Measurements from ENCODE around the gene TFR2.

TFR2 gene

DNA sequence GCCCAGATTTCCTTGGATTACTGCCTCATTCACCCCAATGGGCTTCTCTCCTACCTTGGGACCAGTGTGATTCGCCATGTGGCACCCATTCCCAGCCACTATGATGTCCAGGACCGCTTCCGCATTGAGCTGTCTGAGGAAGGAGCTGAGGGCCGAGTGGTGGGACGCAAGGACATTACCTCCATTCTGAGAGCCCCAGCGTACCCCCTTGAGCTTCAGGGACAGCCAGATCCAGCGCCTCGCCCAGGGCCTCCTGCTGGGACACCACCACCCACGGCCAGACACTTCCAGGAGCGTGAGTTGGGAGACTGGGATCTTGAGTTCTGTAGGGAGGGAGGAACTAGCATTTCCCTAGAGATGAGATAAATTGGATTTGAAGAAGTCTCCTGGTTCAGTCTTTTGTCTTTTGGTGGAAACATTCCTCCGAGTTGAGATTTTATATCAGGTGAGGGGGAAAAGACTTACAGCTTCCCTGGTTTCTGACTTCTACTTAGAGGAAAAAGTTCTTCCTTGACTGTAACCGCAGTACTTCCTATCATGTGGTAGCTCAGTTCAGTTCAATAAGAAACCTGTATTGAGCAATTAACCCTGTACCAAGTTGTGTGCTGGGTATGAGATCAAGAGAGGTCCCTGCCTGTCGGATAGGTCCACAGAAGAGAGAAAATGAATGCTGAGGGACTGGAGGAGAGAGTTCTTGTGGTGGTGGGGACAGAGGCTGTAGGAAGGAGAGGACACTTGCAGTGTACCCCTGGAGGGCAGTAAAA, 27.8 kb downstream of the TFR2 start:
- no peak for DNase-seq

DNA sequence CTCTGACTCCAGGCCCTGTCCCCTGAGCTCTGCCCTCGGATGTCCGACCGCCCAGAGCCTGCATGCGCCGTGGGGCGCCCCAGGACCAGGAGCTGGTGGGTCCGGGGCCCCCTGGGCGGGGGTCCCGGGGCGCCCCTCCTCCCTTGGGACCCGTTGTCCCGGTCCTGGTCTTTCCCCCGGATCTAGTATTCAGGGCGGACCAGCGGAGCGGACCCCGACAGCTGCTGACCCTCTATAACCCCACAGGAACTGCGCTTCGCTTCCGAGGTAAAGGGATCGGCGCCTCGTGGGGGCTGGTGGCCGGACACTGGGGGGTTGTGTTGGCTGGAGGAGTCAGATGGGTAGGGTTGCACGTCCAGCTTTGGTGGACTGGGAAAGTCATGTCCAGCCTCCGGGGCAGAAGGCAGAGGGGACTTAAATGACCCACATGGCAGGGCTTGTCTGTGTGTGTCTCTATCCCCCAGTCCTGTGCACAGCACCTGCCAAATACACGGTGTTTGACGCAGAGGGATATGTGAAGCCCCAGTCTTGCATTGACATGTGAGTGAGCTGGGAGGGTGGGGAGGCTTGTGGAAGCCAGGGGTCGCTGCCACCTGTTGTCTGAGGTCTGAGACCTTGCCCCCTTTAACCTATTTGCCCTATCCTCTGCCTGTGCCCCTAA, 28.5 kb downstream of the TFR2 start:
- peak in 2 of 51 donors; percentile 33 to 36 for DNase-seq

GRCh38 chr7:100611983-100612729, 29.2 kb downstream of the TFR2 start, which contains the start of gene MOSPD3:
TSS of gene MOSPD3 (plus strand) at chr7:100612540. CDS start at chr7:100612792, 252 bp downstream.
- peak; percentile 85 to 100 (median 98) for DNase-seq

GRCh38 chr7:100609958-100610357, 31.4 kb downstream of the TFR2 start:
- no peak for DNase-seq

GRCh38 chr7:100607111-100607510, 34.2 kb downstream of the TFR2 start:
- DNase-seq = no peak

GRCh38 chr7:100606313-100606712, 35.0 kb downstream of the TFR2 start:
- no peak for DNase-seq

- peak in 5 of 51 donors; percentile 3 to 36 (median 18) for DNase-seq
Measured at GRCh38 chr7:100604976-100605911, 36.1 kb downstream of the TFR2 start.

DNA sequence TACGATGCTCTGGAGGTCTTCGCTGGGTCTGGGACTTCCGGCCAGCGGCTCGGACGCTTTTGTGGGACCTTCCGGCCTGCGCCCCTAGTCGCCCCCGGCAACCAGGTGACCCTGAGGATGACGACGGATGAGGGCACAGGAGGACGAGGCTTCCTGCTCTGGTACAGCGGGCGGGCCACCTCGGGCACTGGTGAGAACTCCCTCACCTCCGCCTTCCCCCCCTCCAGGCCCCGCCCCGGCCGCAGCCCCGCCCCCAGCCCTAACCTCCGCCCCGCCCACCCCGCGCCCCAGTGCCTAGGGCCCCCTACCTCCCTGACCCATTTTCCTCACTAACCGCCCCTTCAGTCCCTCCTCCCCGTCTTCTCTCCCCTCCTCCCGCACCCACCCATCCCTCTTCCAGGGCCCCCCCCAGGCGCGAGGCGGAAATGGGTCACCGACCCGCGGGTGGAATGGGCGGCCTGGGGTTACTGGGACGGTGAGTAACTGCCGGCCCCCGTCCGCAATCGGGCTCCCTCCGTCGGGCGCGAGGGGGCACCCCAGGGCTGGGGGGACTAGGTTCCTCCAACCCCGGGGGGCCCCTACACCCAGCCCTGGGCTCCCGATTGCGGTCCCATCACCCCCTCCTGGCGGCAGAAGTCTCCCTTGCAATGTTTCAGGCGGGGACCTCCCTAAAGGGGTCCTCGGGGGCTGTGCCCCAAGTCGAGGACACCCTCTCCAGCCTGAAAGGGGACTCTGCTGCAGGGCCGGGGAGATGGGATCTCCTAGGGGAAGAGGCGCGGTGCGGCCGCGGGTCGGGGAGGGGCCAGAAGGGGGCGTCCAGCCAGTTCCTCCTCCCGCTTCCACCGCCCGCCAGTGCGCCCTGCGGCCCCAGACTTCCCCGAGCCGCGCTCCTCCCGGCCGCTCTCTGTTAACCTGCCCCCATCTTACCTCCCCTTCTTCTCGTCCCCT, 37.0 kb downstream of the TFR2 start:
- DNase-seq = peak in 36 of 51 donors; percentile 4 to 63 (median 28)

DNA sequence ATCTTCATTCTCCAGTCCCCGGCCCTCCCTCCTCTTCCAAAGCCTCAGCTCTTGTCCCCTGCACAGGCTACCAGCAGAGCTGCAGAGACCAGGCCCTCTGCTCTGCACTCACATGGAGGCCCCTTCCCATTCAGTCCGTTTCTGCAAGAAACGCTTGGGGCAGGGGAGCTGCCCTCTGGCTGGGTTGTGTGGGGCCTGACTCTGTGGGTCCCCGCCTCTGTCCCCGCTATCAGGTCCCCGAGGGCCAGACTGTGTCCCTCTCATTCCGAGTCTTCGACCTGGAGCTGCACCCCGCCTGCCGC, 37.7 kb downstream of the TFR2 start:
- no peak for DNase-seq

- DNase-seq = peak in 1 of 51 donors; percentile 17
Measured at GRCh38 chr7:100602889-100603725, 38.2 kb downstream of the TFR2 start.

DNA sequence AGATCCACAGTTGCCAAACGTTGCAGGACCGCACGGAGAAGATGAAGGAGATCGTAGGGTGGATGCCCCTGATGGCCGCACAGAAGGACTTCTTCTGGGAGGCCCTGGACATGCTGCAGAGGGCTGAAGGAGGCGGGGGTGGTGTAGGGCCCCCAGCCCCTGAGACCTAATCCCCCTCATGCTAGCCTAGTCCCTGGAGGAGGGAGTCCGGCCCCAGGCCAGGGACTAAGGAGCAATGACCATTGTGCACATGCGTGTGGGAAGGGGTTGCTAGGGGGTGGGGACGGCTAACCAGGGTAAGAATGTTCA, 40.7 kb downstream of the TFR2 start:
- no peak for DNase-seq

GRCh38 chr7:100599911-100600729, 41.2 kb downstream of the TFR2 start:
- no peak for DNase-seq

- DNase-seq = no peak
Measured at GRCh38 chr7:100598425-100598824, 42.9 kb downstream of the TFR2 start.

DNA sequence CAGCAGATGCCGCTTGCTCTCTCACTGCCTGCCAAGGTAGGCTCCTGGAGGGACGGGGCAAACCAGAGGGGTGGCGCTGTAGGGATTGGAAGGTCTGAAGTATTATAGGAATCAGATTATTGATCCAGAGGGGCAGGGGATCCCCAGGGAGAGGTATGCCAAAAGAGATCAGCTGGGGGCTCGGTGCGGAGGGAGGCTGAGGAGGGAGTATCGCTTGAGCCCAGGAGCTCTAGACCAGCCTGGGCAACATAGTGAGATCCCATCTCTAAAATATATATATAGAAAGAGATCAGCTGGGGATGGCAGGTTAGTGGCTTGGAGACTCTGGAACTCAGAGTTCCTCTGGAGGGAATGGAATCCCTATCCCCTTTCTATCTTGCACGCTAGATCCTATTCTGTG, 46.2 kb downstream of the TFR2 start:
- DNase-seq = no peak

DNA sequence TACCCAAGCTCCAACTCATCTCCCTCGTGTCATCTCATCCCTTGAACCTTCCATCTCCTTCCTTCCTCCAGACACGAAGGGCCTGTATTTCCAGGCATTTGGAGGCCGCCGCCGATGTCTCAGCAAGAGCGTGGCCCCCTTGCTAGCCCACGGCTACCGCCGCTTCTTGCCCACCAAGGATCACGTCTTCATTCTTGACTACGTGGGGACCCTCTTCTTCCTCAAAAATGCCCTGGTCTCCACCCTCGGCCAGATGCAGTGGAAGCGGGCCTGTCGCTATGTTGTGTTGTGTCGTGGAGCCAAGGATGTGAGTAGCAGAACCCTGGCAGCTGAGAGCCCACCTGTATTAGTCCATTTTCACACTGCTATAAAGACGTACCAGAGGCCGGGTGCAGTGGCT, 49.8 kb downstream of the TFR2 start:
- no peak for DNase-seq

DNA sequence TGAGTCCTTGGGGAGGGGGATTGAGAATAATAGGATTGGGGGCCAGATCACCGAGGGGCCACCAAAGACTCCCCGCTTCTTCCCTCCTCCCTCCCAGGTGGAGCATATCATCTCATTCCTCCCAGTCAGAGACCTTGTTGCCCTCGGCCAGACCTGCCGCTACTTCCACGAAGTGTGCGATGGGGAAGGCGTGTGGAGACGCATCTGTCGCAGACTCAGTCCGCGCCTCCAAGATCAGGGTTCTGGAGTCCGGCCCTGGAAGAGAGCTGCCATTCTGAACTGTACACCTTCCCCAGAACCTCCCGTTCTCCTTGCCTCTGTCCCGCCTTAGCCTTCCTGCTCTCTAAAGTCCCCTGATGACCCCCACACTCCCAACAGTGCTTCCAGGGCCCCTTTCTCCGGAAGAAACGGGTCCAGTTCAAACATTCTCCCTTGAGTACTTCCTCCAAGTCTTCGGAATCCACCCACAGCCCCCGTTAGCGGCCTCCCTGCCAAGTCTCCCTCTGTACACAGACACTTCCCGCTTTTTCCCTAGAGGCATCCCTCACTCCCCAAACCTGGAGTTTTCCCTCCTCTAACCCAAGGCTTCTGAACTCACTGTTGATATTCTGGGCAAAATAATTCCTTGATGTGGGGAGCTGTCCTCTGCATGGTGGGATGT, 51.1 kb downstream of the TFR2 start:
- no peak for DNase-seq

- no peak for DNase-seq
Measured at GRCh38 chr7:100589341-100589947, 51.9 kb downstream of the TFR2 start.

Measured in hypothalamus (tissue), 51 donors.